Measurements from ENCODE around the gene DDX56. TPM values are rescaled to one million over a fixed set of nuclear protein-coding genes. Genes with fewer than 3 reads are reported as not detected.
"Not testable (repeated sequence)": the region's sequence is repeated elsewhere in the genome, so short reads cannot be mapped to it uniquely, and the experiment has no call there.

The DDX56 gene
- total RNA-seq, 2 experiments from 2014 or later, result 142 to 154 TPM

DNA sequence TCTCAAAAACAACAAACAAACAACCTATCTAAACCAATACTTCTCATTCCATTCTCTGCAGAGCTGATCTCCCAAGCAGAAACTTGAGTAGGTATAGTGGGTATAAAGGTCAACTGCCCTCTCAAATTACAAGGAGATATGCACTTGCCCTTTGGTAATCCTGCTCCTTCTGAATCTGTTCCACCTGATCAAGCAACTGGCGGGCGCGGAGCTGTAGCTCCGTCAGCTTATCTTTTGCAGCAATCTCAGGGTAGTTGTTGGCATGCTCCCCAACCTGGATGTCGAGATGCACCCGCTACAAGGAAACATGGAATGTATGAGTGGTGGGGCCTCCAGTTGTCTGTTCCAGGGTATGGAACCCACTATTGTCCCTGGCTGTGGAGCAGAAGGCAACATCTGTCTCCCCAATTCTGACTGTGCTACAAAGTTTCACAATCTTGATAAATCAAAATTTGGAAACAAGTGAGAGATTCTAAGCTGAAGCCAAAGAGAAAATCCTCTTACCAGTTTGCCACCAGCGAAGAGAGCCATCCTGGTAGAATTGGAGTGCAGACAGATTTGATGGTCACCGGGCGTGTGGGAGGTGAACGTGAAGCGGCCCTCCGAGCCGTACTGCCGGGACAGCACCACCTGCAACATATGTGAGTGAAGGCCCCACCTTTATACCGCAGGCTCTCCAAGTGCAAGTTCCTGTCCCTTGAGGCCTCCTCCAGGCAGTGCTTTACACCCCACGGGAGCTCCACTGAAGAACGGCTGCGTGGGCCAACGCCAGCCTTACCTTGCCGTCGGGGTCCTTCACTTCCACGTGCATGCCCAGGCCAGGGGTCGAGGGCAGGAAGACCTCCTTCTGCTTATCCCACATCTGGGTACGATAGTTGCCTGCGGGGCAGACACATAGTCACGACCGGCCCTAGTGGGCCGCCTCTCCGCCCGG is 7.5 kb upstream of the DDX56 start:
- H3K4me3 Mint-ChIP-seq, result peak overlapping the region; percentile 92
- H3K36me3 Mint-ChIP-seq, result peaks cover 24% of the 10 kb centered on the region
- DNase-seq, result peak; percentile 53
- no peaks in the 10 kb centered on the region for H3K9me3 Mint-ChIP-seq
- H3K27me3 Mint-ChIP-seq, result peaks cover 3% of the 10 kb centered on the region
- H3K27ac Mint-ChIP-seq, result peak overlapping the region; percentile 90
- peaks cover 30% of the 10 kb centered on the region for H3K4me1 Mint-ChIP-seq

DNA sequence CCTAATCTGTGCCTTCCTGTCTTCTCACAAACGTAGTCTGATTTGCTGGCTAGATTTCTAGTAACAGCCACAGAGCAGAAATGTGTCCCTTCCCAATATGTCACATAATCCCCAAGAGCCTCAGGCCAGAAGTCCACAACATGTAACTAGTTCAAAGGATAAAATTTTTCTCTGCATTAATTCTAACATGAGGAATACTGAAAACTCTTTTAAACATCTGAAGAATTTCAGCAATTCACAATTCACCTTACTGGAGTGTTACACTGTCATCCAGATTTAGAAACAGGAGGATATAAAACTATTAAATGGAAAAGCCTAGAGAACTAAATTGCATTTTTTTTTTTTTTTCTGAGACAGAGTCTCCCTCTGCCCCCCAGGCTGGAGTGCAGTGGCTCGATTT is 2.5 kb upstream of the DDX56 start:
- Mint-ChIP-seq H3K36me3 (peaks cover 53% of the 10 kb centered on the region), H3K4me1 (peaks cover 47% of the 10 kb centered on the region), H3K27ac (peak overlapping the region; percentile 46), H3K27me3 (no peaks in the 10 kb centered on the region), H3K9me3 (no peaks in the 10 kb centered on the region), H3K4me3 (no peak overlapping the region)
- DNase-seq, result no peak

DNA sequence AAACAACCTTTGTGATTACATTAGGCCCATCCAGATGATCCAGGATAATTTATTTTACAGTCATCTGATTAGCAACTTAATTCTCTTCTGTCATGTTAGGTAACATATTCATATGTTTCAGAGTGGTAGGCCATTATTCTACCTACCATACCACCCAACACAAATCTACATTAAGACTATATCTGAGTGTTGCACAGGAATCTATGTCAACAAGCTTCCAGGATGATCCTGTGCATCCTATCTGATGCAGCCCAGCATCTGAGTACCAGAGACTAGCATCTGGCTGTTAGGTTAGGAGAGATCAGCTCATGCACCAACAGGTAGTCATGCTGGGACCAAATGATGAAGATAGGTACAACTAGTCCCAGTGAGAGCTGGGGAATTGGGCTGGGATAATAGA is 1.3 kb upstream of the DDX56 start:
- H3K36me3 Mint-ChIP-seq, result peaks cover 53% of the 10 kb centered on the region

DNA sequence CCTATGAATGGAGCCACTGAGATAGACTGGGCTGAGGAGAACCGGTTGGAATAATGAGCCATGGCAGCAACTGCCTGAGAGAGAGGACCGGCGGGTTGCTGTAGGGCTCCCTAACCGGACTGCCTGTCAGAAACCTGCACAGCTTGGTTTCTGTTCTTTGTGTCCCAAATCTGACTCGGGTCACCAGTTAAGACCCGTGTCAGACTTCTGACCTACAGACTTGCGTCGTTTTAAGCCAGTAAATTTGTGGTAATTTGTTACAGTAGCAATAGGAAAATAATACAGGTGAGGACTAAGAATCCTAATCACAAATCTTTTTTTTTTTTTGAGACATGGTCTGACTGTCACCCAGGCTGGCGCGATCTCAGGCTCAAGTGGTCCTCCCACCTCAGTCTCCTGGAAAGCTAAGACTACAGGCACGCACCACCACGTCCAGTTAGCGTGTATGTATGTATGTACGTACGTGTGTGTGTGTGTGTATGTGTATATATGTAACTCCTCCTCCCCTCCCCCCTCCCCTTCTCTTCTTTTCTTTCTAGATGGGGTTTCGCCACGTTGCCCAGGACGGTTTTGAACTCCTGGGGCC is 672 bp upstream of the DDX56 start:
- Mint-ChIP-seq H3K4me3 (peak overlapping the region; percentile 89), H3K27me3 (no peaks in the 10 kb centered on the region), H3K27ac (peak overlapping the region; percentile 96), H3K9me3 (no peaks in the 10 kb centered on the region), H3K36me3 (peaks cover 54% of the 10 kb centered on the region), H3K4me1 (peaks cover 39% of the 10 kb centered on the region)
- DNase-seq, result no peak

More for the DNA sequence above, 1.3 kb upstream of the DDX56 start:
- peak overlapping the region; percentile 89 for H3K4me3 Mint-ChIP-seq
- no peak for DNase-seq
- peak overlapping the region; percentile 96 for H3K27ac Mint-ChIP-seq
- no peaks in the 10 kb centered on the region for H3K27me3 Mint-ChIP-seq
- H3K9me3 Mint-ChIP-seq, result no peaks in the 10 kb centered on the region
- H3K4me1 Mint-ChIP-seq, result peaks cover 39% of the 10 kb centered on the region

DNA sequence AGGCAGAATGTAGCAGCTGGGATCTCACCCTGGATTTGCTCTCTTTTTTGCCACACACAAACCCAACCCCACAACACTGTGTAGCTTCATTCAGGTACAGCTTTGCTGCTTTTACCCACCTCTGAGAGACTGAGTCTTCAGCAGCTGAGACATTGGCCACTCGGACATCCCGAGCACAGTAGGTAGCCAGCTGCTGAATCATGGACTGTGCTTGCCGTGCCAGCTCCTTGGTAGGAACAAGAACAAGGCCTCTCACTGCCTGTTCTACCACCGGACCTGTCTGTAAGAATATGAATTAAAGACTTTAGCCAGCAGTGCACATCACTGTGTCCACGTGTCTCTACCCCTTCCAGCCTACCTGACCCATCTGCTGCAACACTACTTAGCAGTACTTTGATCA is 937 bp downstream of the DDX56 start:
- peaks cover 51% of the 10 kb centered on the region for H3K36me3 Mint-ChIP-seq
- no peaks in the 10 kb centered on the region for H3K9me3 Mint-ChIP-seq
- no peak for DNase-seq
- H3K4me3 Mint-ChIP-seq, result peak overlapping the region; percentile 89
- H3K27me3 Mint-ChIP-seq, result no peaks in the 10 kb centered on the region
- peak overlapping the region; percentile 96 for H3K27ac Mint-ChIP-seq
- peaks cover 36% of the 10 kb centered on the region for H3K4me1 Mint-ChIP-seq

DNA sequence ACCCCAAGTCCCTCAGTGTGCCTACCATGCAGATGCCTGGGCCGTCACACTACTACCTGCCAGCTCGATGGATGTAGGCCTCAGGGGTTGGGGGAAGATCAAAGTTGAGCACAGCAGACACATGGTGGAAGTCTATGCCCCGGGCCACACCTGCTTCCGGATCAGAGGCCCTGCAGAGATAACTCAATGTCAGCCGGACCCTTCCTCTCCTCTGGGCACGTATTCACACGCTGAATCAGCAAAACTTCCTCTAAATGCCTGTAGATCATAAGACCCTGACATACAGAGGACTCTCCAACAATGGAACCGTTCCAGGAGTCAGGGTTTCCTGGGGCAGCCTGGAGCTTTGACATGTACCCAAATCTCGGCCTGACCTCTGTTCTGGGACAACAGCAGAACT is 3.7 kb downstream of the DDX56 start:
- no peak for DNase-seq
- Mint-ChIP-seq H3K27ac (peak overlapping the region; percentile 25), H3K27me3 (no peaks in the 10 kb centered on the region), H3K4me3 (no peak overlapping the region), H3K4me1 (peaks cover 42% of the 10 kb centered on the region), H3K36me3 (peaks cover 61% of the 10 kb centered on the region), H3K9me3 (no peaks in the 10 kb centered on the region)

DNA sequence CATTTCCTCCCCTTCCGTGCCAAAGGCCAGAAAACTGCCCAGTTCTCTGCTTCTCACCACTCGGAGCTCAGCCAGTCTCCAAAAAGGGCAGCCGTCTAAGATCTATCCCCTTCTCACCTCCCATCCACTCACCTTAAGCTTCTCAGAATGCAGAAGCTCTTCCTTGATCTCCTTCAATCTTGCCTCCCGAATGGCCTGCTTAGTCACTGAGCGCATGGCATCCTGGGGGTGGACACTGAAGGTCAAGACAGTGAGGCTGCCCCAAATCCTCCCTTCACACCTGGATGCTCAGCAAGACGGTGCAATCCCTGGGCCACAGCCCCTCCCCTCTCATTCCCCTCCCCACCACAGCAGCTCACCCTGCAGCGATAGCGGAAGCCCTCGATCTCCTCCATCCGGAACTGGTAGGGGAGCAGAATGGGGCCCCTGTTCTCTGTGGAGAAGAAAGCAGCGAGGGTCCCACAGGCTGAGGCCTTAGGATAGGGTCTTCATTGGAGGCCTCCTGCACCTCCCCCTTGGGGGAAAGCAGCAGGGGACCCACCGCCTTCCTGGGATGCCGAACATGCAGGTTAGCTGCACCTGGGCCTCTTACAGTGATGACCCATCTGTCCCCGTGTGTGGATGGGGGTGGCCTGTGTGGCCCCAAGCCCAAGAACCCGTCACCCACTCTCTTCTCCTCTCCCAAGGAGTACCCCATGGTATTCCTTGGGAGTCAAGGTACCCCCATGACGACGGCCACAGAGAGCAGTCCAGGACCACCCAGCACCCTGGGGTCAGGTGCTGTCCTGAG is 4.7 kb downstream of the DDX56 start:
- Mint-ChIP-seq H3K36me3 (peaks cover 64% of the 10 kb centered on the region), H3K9me3 (no peaks in the 10 kb centered on the region), H3K4me1 (peaks cover 41% of the 10 kb centered on the region), H3K4me3 (no peak overlapping the region), H3K27ac (peak overlapping the region; percentile 18), H3K27me3 (no peaks in the 10 kb centered on the region)
- no peak for DNase-seq

DNA sequence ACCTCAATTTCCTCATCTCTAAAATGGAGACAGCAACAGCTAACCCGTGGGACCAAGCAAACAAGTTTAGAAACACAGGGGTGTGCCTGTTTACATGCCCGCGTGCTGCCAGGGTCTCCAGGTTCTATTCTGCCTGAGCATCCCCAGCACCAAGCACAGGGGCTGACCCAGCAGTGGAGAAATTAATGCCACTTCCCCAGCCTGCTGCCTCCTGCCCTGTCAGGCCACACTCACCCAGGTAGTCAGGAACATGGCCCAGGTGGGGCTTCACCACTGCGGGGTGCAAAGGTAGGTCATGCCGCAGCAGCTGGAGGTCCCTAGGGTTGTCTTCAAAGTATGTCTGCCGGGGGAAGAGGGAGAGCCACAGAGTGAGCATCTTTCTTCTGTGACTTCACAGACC is 5.8 kb downstream of the DDX56 start:
- Mint-ChIP-seq H3K36me3 (peaks cover 58% of the 10 kb centered on the region), H3K27ac (peak overlapping the region; percentile 3), H3K27me3 (no peaks in the 10 kb centered on the region), H3K9me3 (no peaks in the 10 kb centered on the region), H3K4me3 (no peak overlapping the region), H3K4me1 (peaks cover 42% of the 10 kb centered on the region)
- DNase-seq, result no peak

DNA sequence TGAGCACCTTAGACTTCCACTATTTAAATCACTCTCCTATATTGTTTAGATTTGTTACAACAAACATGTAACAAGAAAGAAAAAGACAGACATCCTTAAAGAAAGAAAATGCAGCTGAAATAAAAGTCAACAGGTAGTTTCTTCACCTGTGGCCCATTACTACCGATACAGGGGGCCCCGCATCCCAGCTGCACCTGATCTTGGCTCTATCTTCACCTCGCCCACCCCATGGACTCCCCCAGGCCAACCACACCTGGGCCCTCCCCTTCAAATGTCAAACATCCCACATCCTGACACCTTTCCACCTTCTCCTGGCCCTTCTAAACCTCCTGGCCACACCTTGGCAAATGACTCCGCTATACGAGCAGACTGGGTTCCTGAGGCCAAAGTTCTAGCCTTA is 7.0 kb downstream of the DDX56 start:
- Mint-ChIP-seq H3K9me3 (no peaks in the 10 kb centered on the region), H3K4me3 (no peak overlapping the region), H3K27ac (no peak overlapping the region), H3K36me3 (peaks cover 49% of the 10 kb centered on the region), H3K4me1 (peaks cover 32% of the 10 kb centered on the region), H3K27me3 (no peaks in the 10 kb centered on the region)
- no peak for DNase-seq

DNA sequence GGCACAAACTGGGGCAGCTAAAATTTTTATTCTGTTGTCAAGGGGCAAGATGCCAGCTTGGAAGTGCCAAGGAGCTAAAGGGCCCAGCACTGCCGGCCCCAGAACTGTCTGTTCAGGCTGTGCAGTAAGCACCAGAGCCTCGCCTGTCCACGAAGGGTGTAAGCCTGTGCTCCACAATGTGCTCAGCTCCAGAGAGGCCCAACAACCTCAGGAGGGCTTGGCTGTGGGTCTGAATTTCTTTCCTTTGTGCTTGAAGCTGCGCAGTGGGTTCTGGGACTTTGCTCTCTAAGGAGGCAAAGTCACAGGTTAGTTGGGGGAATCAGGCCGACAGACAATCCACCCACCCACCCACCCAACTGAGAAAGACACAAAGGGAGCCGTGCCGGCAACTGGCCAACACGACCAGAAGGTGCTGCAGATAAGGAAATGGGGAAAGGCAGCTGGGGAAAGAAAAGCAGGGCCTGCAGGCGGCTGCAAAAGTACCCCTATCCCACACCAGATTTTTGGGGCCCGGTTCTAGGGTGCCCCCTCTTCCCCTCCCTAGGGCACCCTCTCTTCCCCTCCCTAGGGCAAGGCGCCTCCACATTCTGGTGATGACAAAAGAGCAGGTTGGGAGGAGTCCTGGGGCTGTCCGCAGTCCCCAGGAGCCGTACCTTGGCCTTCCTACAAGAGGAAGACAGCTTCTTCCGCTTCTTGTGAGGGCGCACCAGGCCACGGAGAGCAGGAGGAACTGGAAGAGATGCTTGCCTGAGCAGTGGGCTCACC is 7.7 kb downstream of the DDX56 start:
- Mint-ChIP-seq H3K27ac (peak overlapping the region; percentile 38), H3K9me3 (no peaks in the 10 kb centered on the region), H3K36me3 (peaks cover 42% of the 10 kb centered on the region), H3K4me3 (no peak overlapping the region), H3K4me1 (peaks cover 32% of the 10 kb centered on the region), H3K27me3 (no peaks in the 10 kb centered on the region)
- no peak for DNase-seq

DNA sequence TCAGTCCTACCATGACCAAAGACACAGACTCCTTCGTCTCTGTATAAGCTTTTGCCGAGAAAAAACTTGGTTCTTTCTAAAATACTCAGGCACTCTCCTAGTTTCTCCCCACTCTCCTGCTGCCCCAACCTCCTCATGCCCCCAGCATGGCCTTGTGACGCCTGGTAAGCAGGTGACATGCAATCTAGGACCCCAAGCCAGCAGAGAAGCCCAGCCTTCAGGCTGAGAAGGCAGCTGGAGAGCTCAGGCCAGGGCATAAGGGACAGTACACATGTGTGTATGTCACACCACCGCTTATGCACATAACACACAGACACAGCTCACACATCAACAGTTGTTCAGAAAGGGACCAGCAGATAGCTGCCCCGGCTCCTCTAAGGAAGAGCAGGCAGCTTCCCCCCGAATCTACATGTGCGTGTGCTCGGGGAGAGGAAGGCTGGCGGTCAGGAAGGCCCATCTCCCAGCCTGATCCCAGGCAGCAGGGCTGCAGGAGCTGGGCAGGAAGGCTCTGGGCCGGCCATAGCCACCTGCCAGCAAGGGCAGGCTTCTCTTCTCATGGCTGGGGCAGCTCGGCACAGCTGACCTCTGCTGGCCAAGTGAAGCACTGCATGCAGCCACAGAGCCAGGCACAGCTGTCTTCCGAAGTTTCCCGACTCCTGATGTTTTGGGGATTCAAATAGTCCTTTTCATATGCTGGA is 8.5 kb downstream of the DDX56 start:
- Mint-ChIP-seq H3K4me3 (no peak overlapping the region), H3K9me3 (no peaks in the 10 kb centered on the region), H3K4me1 (peaks cover 32% of the 10 kb centered on the region), H3K36me3 (peaks cover 38% of the 10 kb centered on the region), H3K27ac (peak overlapping the region; percentile 38), H3K27me3 (no peaks in the 10 kb centered on the region)
- peak; percentile 53 for DNase-seq

DNA sequence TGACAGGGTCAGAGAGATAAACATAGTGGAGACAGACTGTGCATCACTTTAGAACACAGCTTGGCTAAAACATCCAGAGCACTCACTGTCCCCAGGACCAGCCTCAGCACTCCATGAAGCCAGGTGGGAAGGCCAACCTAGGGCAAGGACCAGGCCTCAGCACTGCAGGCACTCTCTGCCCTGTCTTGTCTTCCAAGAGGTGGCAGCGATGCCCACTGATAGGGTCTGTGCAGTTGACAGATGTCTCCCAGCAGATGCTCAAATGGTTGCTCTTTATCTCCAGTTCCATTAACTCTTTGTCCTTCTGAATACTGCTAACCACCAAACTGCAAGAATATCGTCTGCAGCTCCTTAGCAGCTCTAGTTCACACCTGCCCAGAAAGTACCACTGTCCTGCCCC is 9.1 kb downstream of the DDX56 start:
- H3K4me3 Mint-ChIP-seq, result no peak overlapping the region
- H3K4me1 Mint-ChIP-seq, result peaks cover 27% of the 10 kb centered on the region
- DNase-seq, result no peak
- peaks cover 32% of the 10 kb centered on the region for H3K36me3 Mint-ChIP-seq
- no peaks in the 10 kb centered on the region for H3K9me3 Mint-ChIP-seq
- H3K27me3 Mint-ChIP-seq, result no peaks in the 10 kb centered on the region
- no peak overlapping the region for H3K27ac Mint-ChIP-seq

DNA sequence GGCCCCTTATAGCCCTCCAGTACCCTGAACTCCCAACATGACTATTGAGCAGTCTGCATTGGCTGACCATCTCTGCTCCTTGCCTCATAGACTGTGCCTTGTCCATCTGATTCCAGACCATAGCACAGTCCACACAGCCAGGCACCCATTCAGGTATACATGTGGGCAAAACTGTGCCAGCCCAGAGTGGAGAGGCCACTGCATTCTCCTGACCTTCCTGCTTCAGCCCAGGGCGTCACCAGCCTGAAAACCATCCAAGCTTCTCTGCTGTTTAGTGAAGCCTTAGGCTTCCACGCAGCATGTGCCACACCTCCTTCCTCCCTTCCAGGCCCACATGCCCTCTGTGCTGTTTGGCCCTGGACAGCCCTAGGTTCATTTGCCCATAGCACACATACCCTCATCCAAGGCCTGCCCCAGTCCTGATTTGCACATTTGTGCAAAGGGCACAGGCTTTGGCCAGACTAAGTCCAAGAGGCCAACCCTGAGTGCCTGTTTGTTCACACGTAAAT is 10.5 kb downstream of the DDX56 start:
- H3K9me3 Mint-ChIP-seq, result no peaks in the 10 kb centered on the region
- H3K4me1 Mint-ChIP-seq, result peaks cover 19% of the 10 kb centered on the region
- H3K36me3 Mint-ChIP-seq, result peaks cover 25% of the 10 kb centered on the region
- H3K27ac Mint-ChIP-seq, result peak overlapping the region; percentile 42
- DNase-seq, result no peak
- no peak overlapping the region for H3K4me3 Mint-ChIP-seq
- no peaks in the 10 kb centered on the region for H3K27me3 Mint-ChIP-seq

DNA sequence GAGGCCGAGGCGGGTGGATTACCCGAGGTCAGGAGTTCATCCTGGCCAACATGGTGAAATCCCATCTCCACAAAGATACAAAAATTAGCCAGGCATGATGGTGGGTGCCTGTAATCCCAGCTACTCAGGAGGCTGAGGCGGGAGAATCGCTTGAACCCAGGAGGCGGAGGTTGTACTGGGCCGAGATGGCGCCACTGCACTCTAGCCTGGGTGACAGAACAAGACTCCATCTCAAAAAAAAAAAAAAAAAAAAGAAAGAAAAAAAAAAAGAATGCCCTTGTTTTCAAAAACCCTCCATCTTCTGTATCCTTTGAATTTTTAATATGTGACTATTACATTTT is 11.1 kb downstream of the DDX56 start:
- not testable (repeated sequence) for H3K27ac Mint-ChIP-seq

More for the DNA sequence above, 11.1 kb downstream of the DDX56 start:
- not testable (repeated sequence) for H3K4me3 Mint-ChIP-seq, DNase-seq, H3K27me3 Mint-ChIP-seq, H3K9me3 Mint-ChIP-seq
- H3K4me1 Mint-ChIP-seq, result peaks cover 18% of the 10 kb centered on the region
- peaks cover 23% of the 10 kb centered on the region for H3K36me3 Mint-ChIP-seq

Measured in activated naive CD8-positive, alpha-beta T cell treated with anti-CD3 and anti-CD28 coated beads for 36 hours (primary cell).